Neural cell (in vitro differentiated cells): ENCODE data around the gene DLD. TPM values are rescaled to one million over a fixed set of nuclear protein-coding genes. Genes with fewer than 3 reads are reported as not detected.

ENCODE experiments used
- H2AFZ ChIP-seq: fragments of 200-600, 300-800 bp; sonication (generic), shearing (Covaris generic); 2 replicates; pipeline ENCODE4 v1.6.0; 2014; ENCODE audit warnings: low read depth, mild to moderate bottlenecking, antibody characterized with exemption, low read length, moderate library complexity
- H3F3A ChIP-seq: fragments of 200-600 bp; shearing (Covaris generic); 2 replicates; pipeline ENCODE4 v1.6.1; 2016; ENCODE audit warnings: mild to moderate bottlenecking, moderate library complexity, mixed read lengths, antibody characterized with exemption, low read length; ENCODE audit not compliant: insufficient read depth, poor library complexity, severe bottlenecking
- H3K27ac ChIP-seq: fragments of 200-600, 300-800 bp; sonication (generic), shearing (Covaris generic); 2 replicates; pipeline ENCODE4 v1.5.1; 2014; ENCODE audit warnings: mild to moderate bottlenecking, low read length, moderate library complexity
- H3K27me3 ChIP-seq: fragments of 300-800, 200-600 bp; sonication (generic), shearing (Covaris generic); 2 replicates; pipeline ENCODE4 v1.6.0; 2014; ENCODE audit warnings: mild to moderate bottlenecking, low read depth, low read length, moderate library complexity; ENCODE audit not compliant: insufficient read depth
- H3K36me3 ChIP-seq: fragments of 300-800, 200-600 bp; sonication (generic), shearing (Covaris generic); 2 replicates; pipeline ENCODE4 v1.5.1; 2014; ENCODE audit warnings: mild to moderate bottlenecking, antibody characterized with exemption, low read length, moderate library complexity; ENCODE audit not compliant: insufficient read depth
- H3K4me2 ChIP-seq: fragments of 300-800, 200-600 bp; sonication (generic), shearing (Covaris generic); 2 replicates; pipeline ENCODE4 v1.6.0; 2014; ENCODE audit warnings: mild to moderate bottlenecking, low read length
- H3K4me3 ChIP-seq: fragments of 300-800, 200-600 bp; sonication (generic), shearing (Covaris generic); 2 replicates; pipeline ENCODE4 v1.5.1; 2014; ENCODE audit warnings: mild to moderate bottlenecking, low read length, moderate library complexity
- H3K79me2 ChIP-seq: fragments of 200-600 bp; shearing (Covaris generic); replicated peaks from 2 replicates; pipeline ENCODE4 v1.6.0; 2014; ENCODE audit warnings: mild to moderate bottlenecking, low read length, moderate library complexity; ENCODE audit not compliant: insufficient read depth
- H3K9ac ChIP-seq: fragments of 300-800, 200-600 bp; sonication (generic), shearing (Covaris generic); 2 replicates; pipeline ENCODE4 v1.6.1; 2016; ENCODE audit warnings: mild to moderate bottlenecking, low read length, mixed read lengths
- H3K9me2 ChIP-seq: fragments of 200-600 bp; shearing (Covaris generic); 2 replicates; pipeline ENCODE4 v1.6.1; 2016; ENCODE audit warnings: mild to moderate bottlenecking, low read length, mixed read lengths; ENCODE audit not compliant: insufficient read depth
- H3K9me3 ChIP-seq: fragments of 200-600, 300-800 bp; sonication (generic), shearing (Covaris generic); 2 replicates; pipeline ENCODE4 v1.6.1; 2016; ENCODE audit warnings: mild to moderate bottlenecking, mixed run types, low read length, moderate library complexity, mixed read lengths
- H4K20me1 ChIP-seq: fragments of 200-600 bp; shearing (Covaris generic); 2 replicates; pipeline ENCODE4 v1.6.1; 2016; ENCODE audit warnings: mild to moderate bottlenecking, mixed run types; ENCODE audit not compliant: insufficient read depth
- EP300 ChIP-seq: fragments of 450-650 bp; conservative IDR thresholded peaks from 2 replicates; pipeline ENCODE4 v1.6.1; 2014; ENCODE audit warnings: antibody characterized with exemption, mild to moderate bottlenecking, moderate library complexity; ENCODE audit not compliant: poor library complexity, severe bottlenecking
- EZH2 ChIP-seq: fragments of 200-600, 300-800 bp; shearing (Covaris generic), sonication (generic); IDR thresholded peaks from 2 replicates; pipeline ENCODE4 v1.6.1; 2014; ENCODE audit warnings: antibody characterized with exemption, low read length, borderline replicate concordance, mild to moderate bottlenecking; ENCODE audit not compliant: insufficient read depth, poor library complexity, severe bottlenecking
- MXI1 ChIP-seq: fragments of 450-650 bp; conservative IDR thresholded peaks from 2 replicates; pipeline ENCODE4 v1.6.1; 2014; ENCODE audit warnings: antibody characterized with exemption, mild to moderate bottlenecking; ENCODE audit not compliant: poor library complexity, severe bottlenecking
- POLR2AphosphoS5 ChIP-seq: IDR thresholded peaks from 2 replicates; pipeline ENCODE4 v1.6.1; 2012
- RAD21 ChIP-seq: fragments of 450-650 bp; conservative IDR thresholded peaks from 2 replicates; pipeline ENCODE4 v1.6.1; 2014; ENCODE audit warnings: antibody characterized with exemption, mild to moderate bottlenecking, moderate library complexity
- SMC3 ChIP-seq: fragments of 450-650 bp; conservative IDR thresholded peaks from 2 replicates; pipeline ENCODE4 v1.6.1; 2014; ENCODE audit warnings: antibody characterized with exemption, mild to moderate bottlenecking, moderate library complexity; ENCODE audit not compliant: poor library complexity
- TAF1 ChIP-seq: IDR thresholded peaks from 2 replicates; pipeline ENCODE4 v1.6.1; 2012; ENCODE audit warnings: low read depth
- polyA plus RNA-seq: library from polyadenylated mRNA; depleted of rRNA; stranded (reverse); fragments of >200 nt; gene quantifications from 2 replicates; pipeline ENCODE4 v1.2.3, GENCODE V29; 2014
- TF ChIP-seq, protein P1 (sequence below): IDR thresholded peaks from 2 replicates; pipeline ENCODE4 v1.6.1; 2012; ENCODE audit warnings: borderline replicate concordance
- TF ChIP-seq, protein P2 (sequence below): fragments of 450-650 bp; IDR thresholded peaks from 2 replicates; pipeline ENCODE4 v1.5.1; 2014; ENCODE audit warnings: antibody characterized with exemption, mild to moderate bottlenecking, moderate library complexity; ENCODE audit not compliant: poor library complexity, severe bottlenecking

DLD gene
- polyA plus RNA-seq, 1 donor from 2014 or later: 214 TPM

GRCh38 chr7:107865956-107866775, 24.8 kb upstream of the DLD start:
- Histone ChIP-seq H3K4me3 (no peak overlapping the region), H3K9ac (no peak overlapping the region), H3K9me2 (no peaks in the 10 kb centered on the region), H3F3A (no peaks in the 10 kb centered on the region), H3K79me2 (no peaks in the 10 kb centered on the region), H3K36me3 (no peaks in the 10 kb centered on the region), H3K4me2 (no peak overlapping the region), H3K9me3 (no peaks in the 10 kb centered on the region), H3K27ac (no peak overlapping the region), H3K27me3 (no peaks in the 10 kb centered on the region), H4K20me1 (no peaks in the 10 kb centered on the region), H2AFZ (no peak overlapping the region)
- TF ChIP-seq MXI1: no peak
- no peak for TF ChIP-seq POLR2AphosphoS5
- TF ChIP-seq SMC3: no peak
- TF ChIP-seq RAD21: no peak
- TF ChIP-seq TAF1: no peak
- no peak for TF ChIP-seq EZH2
- TF ChIP-seq EP300: no peak

DNA sequence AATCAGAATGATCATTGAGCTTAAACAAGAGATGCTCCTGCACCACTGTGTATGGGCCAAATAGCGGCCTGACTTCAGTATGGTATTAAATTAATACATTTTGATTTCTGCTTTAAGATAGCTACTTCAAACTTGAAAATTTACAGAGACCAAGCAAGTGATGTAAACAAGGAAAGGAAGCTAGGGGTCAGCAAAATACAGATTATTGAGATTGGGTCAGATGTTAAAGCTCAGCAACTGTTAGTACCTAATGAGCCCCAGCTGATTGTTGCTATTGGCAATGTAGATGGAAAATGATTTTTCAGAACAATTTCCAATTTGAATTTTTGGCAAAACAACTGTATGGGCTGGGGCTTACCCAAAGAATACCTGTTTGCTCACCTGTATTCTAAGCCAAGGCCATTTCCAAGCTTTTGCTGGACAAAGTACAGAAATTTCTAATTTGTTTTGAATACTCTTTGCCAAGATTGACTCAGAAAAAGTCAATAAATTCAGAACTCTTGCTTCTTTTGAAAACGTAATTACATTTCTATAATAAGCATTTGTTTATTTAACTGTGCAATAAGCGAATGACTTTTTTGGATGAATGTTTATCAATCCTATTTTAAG, 23.0 kb upstream of the DLD start:
- Histone ChIP-seq H3K9me3 (no peaks in the 10 kb centered on the region), H3K9me2 (no peaks in the 10 kb centered on the region), H3K4me2 (no peak overlapping the region), H3K27me3 (no peaks in the 10 kb centered on the region), H3K79me2 (no peaks in the 10 kb centered on the region), H3K9ac (no peak overlapping the region), H3K27ac (no peak overlapping the region), H3F3A (no peaks in the 10 kb centered on the region), H3K4me3 (no peak overlapping the region), H4K20me1 (no peaks in the 10 kb centered on the region), H2AFZ (no peak overlapping the region), H3K36me3 (no peaks in the 10 kb centered on the region)
- TF ChIP-seq, protein P1, sequence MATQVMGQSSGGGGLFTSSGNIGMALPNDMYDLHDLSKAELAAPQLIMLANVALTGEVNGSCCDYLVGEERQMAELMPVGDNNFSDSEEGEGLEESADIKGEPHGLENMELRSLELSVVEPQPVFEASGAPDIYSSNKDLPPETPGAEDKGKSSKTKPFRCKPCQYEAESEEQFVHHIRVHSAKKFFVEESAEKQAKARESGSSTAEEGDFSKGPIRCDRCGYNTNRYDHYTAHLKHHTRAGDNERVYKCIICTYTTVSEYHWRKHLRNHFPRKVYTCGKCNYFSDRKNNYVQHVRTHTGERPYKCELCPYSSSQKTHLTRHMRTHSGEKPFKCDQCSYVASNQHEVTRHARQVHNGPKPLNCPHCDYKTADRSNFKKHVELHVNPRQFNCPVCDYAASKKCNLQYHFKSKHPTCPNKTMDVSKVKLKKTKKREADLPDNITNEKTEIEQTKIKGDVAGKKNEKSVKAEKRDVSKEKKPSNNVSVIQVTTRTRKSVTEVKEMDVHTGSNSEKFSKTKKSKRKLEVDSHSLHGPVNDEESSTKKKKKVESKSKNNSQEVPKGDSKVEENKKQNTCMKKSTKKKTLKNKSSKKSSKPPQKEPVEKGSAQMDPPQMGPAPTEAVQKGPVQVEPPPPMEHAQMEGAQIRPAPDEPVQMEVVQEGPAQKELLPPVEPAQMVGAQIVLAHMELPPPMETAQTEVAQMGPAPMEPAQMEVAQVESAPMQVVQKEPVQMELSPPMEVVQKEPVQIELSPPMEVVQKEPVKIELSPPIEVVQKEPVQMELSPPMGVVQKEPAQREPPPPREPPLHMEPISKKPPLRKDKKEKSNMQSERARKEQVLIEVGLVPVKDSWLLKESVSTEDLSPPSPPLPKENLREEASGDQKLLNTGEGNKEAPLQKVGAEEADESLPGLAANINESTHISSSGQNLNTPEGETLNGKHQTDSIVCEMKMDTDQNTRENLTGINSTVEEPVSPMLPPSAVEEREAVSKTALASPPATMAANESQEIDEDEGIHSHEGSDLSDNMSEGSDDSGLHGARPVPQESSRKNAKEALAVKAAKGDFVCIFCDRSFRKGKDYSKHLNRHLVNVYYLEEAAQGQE: no peak
- TF ChIP-seq EP300: no peak
- no peak for TF ChIP-seq RAD21
- TF ChIP-seq, protein P2, sequence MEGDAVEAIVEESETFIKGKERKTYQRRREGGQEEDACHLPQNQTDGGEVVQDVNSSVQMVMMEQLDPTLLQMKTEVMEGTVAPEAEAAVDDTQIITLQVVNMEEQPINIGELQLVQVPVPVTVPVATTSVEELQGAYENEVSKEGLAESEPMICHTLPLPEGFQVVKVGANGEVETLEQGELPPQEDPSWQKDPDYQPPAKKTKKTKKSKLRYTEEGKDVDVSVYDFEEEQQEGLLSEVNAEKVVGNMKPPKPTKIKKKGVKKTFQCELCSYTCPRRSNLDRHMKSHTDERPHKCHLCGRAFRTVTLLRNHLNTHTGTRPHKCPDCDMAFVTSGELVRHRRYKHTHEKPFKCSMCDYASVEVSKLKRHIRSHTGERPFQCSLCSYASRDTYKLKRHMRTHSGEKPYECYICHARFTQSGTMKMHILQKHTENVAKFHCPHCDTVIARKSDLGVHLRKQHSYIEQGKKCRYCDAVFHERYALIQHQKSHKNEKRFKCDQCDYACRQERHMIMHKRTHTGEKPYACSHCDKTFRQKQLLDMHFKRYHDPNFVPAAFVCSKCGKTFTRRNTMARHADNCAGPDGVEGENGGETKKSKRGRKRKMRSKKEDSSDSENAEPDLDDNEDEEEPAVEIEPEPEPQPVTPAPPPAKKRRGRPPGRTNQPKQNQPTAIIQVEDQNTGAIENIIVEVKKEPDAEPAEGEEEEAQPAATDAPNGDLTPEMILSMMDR: no peak
- no peak for TF ChIP-seq EZH2
- TF ChIP-seq POLR2AphosphoS5: no peak
- TF ChIP-seq MXI1: no peak
- TF ChIP-seq TAF1: no peak
- no peak for TF ChIP-seq SMC3
